ENCODE data around the gene ZNF689.
"Not testable (repeated sequence)": the region's sequence is repeated elsewhere in the genome, so short reads cannot be mapped to it uniquely, and the experiment has no call there.

Gene ZNF689

GRCh38 chr16:30633526-30633925, 23.3 kb upstream of the ZNF689 start:
- DNase-seq = no peak

DNA sequence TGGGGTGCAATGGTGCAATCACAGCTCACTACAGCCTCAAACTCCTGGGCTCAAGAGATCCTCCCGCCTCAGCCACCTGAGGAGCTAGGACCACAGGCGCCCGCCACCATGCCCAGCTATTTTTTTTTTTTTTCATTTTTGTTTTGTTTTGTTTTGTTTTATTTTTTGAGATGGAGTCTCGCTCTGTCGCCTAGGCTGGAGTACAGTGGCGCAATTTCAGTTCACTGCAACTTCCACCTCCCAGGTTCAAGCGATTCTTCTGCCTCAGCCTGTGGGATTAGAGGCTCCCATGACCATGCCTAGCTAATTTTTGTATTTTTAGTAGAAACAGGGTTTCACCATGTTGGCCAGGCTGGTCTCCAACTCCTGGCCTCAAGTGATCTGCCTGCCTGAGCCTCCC, 22.3 kb upstream of the ZNF689 start:
- DNase-seq = not testable (repeated sequence)

DNA sequence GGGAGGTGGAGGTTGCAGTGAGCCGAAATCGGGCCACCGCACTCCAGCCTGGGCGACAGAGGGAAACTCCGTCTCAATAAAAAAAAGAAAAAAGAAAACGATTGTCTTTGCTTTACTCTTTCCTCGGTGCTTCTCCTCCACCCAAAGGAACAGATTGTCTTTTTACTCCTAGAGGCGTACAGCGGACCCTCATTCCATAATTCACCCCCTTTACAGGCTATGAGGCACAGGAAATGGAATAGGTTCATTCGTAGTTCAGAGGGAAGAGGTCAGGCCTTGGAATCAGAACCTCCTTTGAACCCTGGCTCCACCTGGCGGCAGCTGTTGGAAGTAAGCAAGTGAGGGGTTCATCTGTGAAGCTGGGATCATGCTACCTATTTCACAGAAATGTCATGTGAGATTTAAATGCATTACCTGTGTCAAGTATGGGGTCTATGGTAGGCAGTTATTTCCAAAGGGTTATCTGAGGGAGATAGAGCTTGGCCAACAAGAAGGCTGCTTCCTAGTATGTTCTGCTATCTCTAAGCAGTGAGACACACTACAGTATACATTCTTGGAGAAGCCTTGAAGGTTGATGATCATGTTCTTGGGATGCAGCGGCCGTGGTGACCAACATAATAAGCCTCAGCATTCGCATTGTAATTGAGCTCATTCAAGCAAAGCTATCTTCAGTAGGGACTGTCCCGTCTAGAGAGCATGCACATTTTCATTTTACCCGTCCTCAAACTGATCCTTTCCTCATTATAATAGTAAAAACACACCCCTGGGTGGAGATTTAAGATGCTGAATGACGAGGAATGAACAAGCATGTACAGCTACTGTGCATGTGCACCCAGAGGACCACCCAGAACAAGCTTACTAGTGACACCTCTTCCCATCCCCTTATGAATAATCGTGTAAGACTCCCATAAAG, 18.7 kb upstream of the ZNF689 start:
- DNase-seq = peak; percentile 91

DNA sequence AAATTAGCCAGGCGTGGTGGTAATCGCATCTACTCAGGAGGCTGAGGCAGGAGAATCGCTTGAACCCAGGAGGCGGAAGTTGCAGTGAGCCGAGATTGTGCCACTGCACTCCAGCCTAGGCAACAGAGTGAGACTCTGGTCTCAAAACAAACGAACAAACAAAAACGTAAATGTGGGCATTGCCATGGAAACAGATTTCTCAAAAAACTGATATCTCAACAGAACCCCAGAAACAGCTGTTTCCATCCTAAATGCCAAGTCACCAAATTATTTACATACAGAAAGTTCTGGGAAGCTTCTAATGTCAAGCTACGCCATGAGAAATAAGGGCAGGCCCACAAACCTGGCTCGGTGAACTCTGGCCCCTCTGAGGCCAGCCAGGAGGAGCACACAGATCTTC, 16.0 kb upstream of the ZNF689 start:
- DNase-seq = no peak

- no peak for DNase-seq
Measured at GRCh38 chr16:30623536-30624283, 13.5 kb upstream of the ZNF689 start.

- DNase-seq = no peak
Measured at GRCh38 chr16:30622455-30623032, 12.4 kb upstream of the ZNF689 start.

DNA sequence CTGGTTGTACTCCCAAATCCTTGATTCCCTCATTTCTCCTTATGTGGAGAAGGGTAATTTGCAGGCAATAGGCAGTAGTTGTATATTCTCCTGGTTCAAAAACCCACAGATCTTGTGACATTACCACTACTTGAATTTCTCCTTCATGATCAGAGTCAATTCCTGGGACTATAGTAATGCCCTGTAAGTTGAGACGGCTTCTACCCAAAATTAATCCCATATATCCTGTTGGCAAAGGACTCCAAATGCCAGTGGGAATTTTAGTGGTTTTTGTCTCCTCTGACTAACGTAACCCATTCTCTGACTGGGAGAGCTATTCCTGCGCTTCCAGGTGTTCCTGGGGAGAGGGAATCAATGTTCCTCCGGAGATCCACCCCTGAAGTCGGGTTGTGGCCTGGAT, 11.6 kb upstream of the ZNF689 start:
- DNase-seq = no peak

DNA sequence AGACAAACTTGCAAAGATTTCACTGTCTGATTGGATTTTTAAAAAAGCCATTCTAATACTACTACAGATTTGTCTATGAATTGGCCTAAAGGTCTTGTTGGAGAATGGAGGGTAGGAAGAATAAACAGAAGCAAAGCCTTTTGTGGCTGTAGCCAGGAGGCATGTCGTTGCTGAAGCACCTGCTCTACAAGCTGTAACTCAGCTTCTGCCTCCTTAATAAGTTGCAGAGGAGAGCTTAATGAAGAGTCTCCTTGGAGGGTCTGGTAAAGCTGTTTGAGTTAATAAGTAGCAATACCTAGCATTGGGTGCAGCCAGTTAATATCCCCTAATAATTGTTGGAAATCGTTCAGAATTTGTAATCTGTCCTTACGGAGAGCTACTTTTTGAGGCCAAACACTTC, 10.0 kb upstream of the ZNF689 start:
- no peak for DNase-seq

- DNase-seq = no peak
Measured at GRCh38 chr16:30619638-30620037, 9.4 kb upstream of the ZNF689 start.

- DNase-seq = no peak
Measured at GRCh38 chr16:30619202-30619601, 9.0 kb upstream of the ZNF689 start.

GRCh38 chr16:30615358-30616091, 5.3 kb upstream of the ZNF689 start:
- DNase-seq = peak; percentile 76

DNA sequence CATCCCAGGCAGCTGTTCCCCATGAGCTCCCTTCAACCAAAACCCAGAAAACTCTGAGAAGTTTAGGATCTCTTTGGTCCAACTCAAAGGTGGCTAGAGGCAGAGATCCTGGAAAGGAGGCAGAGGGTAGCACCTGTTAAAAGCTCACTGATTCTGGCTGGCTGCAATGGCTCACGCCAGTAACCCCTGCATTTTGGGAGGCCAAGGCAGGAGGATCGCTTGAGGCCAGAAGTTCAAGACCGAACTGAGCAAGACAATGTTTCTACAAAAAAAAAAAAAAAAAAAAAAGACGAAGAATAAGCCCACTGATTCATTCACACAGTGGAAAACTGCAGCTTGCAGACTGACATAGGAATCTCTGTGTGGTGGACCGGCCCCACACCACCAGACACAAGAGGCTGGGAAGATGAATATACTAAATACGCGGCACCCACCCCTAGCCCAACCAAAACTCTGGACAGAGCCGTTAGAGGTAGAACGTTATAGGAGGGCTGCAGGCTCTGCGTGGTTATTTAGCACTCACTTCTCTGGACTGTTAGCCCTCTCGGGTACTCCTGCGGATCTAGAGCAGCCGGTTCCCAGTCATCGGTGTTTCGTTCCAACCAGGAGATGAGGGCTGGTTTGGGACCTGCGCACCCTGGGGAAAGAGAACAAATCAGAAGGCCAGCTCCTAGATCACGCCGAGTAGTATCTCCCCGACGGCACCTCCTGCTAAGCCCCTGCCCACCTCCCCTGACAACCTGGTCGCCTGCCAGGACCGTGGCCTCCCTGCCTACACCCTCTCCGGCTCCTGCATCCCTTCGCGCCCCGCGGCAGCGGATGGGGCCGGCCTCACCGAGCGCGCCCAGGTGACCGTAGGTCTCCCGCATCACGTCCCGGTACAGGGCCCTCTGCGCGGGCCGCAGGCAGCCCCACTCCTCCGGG, 925 bp downstream of the ZNF689 start:
- peak; percentile 53 for DNase-seq

DNA sequence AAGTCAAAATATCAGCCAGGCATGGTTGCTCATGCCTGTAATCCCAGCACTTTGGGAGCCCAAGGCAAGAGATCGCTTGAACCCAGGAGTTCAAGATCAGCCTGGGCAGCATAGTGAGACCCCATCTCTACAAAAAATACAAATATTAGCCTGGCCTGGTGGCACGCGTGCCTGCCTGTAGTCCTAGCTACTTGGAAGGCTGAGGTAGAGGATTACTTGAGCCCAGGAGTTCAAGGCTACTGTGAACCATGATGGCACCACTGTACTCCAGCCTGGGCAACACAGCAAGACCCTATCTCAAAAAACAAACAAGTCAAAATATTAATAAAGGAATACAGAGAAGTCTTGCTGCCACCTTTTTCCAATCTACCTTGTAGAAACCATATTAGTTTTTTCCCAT, 4.2 kb downstream of the ZNF689 start:
- DNase-seq = no peak

DNA sequence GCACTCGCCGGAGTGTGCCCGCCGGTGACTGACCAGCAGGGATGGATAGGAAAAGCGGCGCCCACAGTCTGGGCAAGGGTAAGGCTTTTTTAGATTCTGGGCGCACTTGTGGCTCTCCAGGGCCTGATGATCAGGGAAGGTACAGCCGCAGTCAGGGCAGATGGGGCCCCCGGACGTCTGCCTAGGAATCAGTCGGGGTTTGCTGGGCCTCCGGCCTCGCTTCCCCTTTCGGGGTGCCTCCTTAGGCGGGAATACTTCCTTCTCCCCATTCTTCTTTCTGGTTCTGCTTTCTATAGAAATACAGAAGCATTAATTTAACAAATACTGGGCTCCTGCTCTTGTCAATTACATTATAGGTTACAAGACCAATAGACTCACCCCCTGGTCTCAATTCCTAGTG, 5.0 kb downstream of the ZNF689 start:
- DNase-seq = no peak

DNA sequence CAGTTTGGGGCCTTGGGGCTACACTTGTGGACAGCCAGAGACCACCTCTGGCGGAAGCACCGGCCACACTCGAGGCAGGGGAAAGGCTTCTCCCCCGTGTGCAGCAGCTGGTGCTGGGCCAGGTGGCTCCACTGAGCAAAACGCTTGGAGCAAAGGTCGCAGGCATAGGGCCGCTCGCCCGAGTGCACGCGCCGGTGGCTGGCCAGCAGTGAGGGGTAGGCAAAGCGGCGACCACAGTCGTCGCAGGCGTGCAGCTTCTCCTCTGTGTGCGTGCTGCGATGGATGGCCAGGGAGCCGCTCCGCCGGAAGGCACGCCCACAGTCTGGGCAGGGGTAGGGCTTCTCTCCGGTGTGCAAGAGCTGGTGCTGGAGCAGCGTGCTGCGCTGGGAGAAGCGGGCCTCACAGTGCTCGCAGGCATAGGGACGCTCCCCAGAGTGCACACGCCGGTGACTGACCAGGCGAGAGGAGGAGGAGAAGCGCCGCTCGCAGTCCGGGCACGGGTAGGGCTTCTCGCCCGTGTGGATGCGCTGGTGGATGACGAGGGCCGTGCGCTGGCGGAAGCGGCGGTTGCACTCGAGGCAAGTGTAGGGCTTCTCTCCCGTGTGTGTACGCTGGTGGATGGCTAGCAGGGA, 5.8 kb downstream of the ZNF689 start:
- DNase-seq = no peak

- DNase-seq = no peak
Measured at GRCh38 chr16:30603945-30604315, 6.3 kb downstream of the ZNF689 start.

DNA sequence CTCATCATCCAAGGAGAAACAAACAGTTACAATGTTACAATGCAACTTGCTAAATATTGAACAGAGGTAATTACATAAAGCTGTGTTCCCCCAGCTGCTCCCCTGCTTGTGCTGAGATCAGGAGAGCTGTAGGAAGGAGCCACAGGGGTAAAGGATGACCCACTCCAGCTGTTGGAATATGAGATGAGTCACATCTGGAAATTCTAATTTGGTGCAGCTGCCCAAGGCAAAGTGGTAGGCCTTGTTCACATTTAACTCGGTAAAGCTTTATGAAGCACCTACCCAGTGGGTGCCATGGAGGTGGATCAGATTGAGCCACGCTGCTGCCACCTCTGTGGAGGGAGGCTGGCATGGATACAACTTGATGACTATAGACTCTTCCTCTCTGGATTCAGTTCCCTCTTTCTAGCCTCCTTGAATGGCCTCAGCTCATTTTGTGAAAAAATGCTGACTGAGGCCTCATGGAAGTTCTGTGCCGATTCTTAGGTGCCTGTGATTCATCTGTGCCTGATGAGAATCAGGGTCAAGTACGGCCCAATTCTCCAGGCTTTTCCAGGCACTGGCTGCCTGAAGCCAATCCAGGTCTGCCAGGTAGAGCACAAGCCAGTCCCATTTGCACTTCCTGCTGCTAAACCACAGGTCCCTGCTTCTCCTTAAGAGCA, 7.4 kb downstream of the ZNF689 start:
- DNase-seq = no peak

DNA sequence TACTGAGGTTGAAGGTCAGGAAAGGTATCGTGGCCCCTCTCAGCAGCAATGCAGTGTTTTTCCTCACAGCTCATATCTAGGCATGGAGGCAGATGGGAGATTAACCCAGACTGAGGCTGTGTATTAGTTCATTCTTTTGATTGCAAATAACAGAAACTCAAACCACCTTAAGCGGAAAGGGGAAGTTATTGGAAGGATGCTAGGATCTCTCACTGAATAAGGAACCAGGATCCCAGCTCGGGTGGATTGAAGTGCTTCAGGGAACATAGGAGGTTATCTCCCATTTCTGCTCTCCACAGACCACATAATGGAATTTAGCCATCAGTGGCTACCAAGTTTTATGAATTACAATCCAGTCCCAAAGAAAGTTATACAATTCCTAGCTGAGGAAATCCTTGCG, 8.2 kb downstream of the ZNF689 start:
- DNase-seq = no peak

- no peak for DNase-seq
Measured at GRCh38 chr16:30600929-30601328, 9.3 kb downstream of the ZNF689 start.

GRCh38 chr16:30600215-30600614, 10.0 kb downstream of the ZNF689 start:
- DNase-seq = no peak

GRCh38 chr16:30592871-30593270, 17.3 kb downstream of the ZNF689 start:
- no peak for DNase-seq

Data from activated naive CD4-positive, alpha-beta T cell treated with Interleukin-2 at 50 U/mL for 16 hours (primary cell).